ENCODE data around the gene OPHN1. TPM values are rescaled to one million over a fixed set of nuclear protein-coding genes. Genes with fewer than 3 reads are reported as not detected.

OPHN1 gene
- total and polyA plus RNA-seq, 12 donors, result 2.1 to 7.1 (median 5.2) TPM

DNA sequence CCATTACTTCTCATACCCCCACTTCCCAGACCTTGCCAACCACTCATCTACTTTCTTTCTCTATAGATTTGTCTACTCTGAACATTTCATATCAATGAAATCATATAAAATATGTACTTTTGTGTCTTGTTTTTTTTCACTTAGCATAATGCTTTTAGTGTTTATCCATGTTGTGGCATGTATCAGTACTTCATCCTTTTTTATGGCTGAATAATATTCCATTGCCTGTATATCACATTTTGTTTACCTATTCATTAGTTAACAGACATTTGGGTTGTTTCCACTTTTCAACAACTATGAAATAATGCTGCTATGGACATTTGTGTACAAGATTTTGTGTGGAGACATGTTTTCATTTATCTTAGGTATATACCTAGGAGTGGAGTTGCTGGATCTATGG, 324.1 kb downstream of the OPHN1 start:
- Histone ChIP-seq H3K4me3 (no peak overlapping the region), H3K27ac (no peak overlapping the region), H3K9me3 (peaks cover 0 to 9% (median 0%) of the 10 kb centered on the region in 11 donors), H3K4me1 (no peaks in the 10 kb centered on the region), H3K36me3 (peaks cover 0 to 36% (median 0%) of the 10 kb centered on the region in 9 donors), H3K27me3 (peaks cover 0 to 25% (median 0%) of the 10 kb centered on the region in 7 donors)
- intact Hi-C loops (cut with DNase I), result no loop called here
- TF ChIP-seq, protein P1, sequence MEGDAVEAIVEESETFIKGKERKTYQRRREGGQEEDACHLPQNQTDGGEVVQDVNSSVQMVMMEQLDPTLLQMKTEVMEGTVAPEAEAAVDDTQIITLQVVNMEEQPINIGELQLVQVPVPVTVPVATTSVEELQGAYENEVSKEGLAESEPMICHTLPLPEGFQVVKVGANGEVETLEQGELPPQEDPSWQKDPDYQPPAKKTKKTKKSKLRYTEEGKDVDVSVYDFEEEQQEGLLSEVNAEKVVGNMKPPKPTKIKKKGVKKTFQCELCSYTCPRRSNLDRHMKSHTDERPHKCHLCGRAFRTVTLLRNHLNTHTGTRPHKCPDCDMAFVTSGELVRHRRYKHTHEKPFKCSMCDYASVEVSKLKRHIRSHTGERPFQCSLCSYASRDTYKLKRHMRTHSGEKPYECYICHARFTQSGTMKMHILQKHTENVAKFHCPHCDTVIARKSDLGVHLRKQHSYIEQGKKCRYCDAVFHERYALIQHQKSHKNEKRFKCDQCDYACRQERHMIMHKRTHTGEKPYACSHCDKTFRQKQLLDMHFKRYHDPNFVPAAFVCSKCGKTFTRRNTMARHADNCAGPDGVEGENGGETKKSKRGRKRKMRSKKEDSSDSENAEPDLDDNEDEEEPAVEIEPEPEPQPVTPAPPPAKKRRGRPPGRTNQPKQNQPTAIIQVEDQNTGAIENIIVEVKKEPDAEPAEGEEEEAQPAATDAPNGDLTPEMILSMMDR (IDR thresholded peaks at IDR 0.05), result no peak
- DNase-seq (no peak), ATAC-seq (no peak)

DNA sequence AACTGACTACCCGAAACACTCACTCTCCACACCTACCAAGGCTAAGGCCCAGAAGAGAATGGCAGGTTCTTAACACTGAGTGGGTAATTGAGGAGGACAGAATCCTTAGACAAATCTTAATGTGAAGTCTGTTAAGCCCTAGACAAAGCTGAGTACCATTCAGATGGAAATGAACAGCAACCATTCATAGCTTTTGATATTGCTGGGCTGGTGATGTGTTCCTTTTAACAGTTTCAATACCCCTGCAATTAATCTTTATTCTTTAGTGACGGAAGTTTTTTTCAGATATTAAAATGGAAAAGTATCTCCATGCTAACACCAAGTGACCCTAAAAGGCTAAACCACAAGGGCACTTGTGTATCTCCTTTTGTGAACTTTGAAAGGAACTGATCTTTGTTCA, 334.9 kb downstream of the OPHN1 start:
- Histone ChIP-seq H3K27me3 (peaks cover 0 to 8% (median 0%) of the 10 kb centered on the region in 7 donors), H3K27ac (no peak overlapping the region), H3K9me3 (no peaks in the 10 kb centered on the region), H3K4me1 (no peaks in the 10 kb centered on the region), H3K36me3 (peaks cover 0 to 12% (median 0%) of the 10 kb centered on the region in 9 donors), H3K4me3 (no peak overlapping the region)
- TF ChIP-seq, protein P1 (IDR thresholded peaks at IDR 0.05), result no peak
- ATAC-seq (no peak), DNase-seq (no peak)
- 95 to 97% methylated on average over 2 of the region's 2 CpGs for WGBS, 2 donors
- intact Hi-C loops (cut with DNase I), result no loop called here

DNA sequence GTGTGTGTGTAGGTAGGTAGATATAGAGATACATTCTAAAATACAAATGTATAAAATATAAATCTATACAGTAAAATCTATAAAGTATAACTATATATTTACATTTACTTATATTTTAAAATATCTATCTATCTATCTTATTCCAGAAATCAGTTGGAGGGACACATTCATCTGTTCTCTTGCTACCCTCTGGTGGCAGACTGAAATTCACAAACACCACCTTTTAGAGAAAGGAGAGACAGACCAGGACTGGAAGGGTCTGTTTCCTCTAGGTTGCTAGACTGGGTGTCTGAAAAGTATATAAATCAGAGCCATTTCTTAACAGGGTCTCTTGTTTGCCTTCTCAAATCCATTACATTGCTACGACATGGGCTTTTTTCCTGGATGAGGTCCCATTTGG, 343.0 kb downstream of the OPHN1 start:
- TF ChIP-seq, protein P1 (IDR thresholded peaks at IDR 0.05), result peak in 4 of 9 donors; percentile 7 to 21 (median 14)
- Histone ChIP-seq H3K9me3 (no peaks in the 10 kb centered on the region), H3K36me3 (peaks cover 0 to under 1% (median 0%) of the 10 kb centered on the region in 9 donors), H3K27ac (no peak overlapping the region), H3K4me3 (no peak overlapping the region), H3K27me3 (peaks cover 0 to 30% (median 0%) of the 10 kb centered on the region in 7 donors), H3K4me1 (no peaks in the 10 kb centered on the region)
- WGBS, 2 donors, result 77 to 83% methylated on average over 1 of the region's 1 CpG
- ATAC-seq (no peak), DNase-seq (no peak)
- intact Hi-C loops (cut with DNase I), result no loop called here

DNA sequence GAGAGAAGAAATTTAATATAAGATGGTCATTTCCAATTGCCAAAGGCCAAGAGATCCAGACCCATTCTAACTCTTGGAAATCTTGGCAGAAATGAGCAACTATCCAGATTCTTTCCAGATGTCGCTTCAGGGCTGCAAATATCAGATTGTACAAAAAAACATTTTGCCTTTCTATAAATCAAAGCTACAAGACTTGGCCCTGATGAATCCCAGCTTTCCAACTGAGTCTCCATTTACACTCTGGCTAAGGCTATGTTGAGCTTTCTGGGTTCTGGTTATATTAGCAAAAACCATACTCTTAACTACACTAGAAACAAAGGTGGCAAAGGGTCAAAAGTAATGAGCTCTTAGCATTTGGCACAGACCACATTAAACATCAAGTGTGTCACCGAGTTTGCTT, 345.8 kb downstream of the OPHN1 start:
- Histone ChIP-seq H3K27me3 (peaks cover 0 to 38% (median 0%) of the 10 kb centered on the region in 7 donors), H3K4me1 (peaks cover 0 to 9% (median 0%) of the 10 kb centered on the region in 9 donors), H3K36me3 (no peaks in the 10 kb centered on the region), H3K9me3 (no peaks in the 10 kb centered on the region), H3K27ac (no peak overlapping the region), H3K4me3 (no peak overlapping the region)
- WGBS, 2 donors, result 60 to 72% methylated on average over 2 of the region's 2 CpGs
- ATAC-seq (peak in 1 of 8 donors; percentile 23), DNase-seq (no peak)
- intact Hi-C loops (cut with DNase I), result no loop called here
- TF ChIP-seq, protein P1 (IDR thresholded peaks at IDR 0.05), result no peak
